GM23338 (cell line): ENCODE measurements around the gene LRRN4CL. TPM values are rescaled to one million over a fixed set of nuclear protein-coding genes. Genes with fewer than 3 reads are reported as not detected.

Experiments used
- ATAC-seq: fragments of 200-7000 bp; cut with Tn5 transposase; 3 replicates; pipeline ENCODE4 v1.9.1; 2020
- DNase-seq: peaks from one replicate; pipeline ENCODE4 v3.0.0-alpha.2; 2015; ENCODE audit warnings: low spot score
- H2AFZ ChIP-seq: fragments of 200-600 bp; sonication (generic); 2 replicates; pipeline ENCODE4 v1.8.0; 2016; ENCODE audit warnings: antibody characterized with exemption, mild to moderate bottlenecking, moderate library complexity
- H3F3A ChIP-seq: fragments of 200-600 bp; sonication (generic); replicated peaks from 2 replicates; pipeline ENCODE4 v1.8.0; 2017; ENCODE audit warnings: antibody characterized with exemption, mixed run types, low read depth
- H3K27ac ChIP-seq: fragments of 200-600 bp; sonication (generic); 2 replicates; pipeline ENCODE4 v1.6.1; 2016; ENCODE audit warnings: low read depth
- H3K27me3 ChIP-seq: fragments of 200-600 bp; sonication (generic); 2 replicates; pipeline ENCODE4 v1.8.0; 2016; ENCODE audit warnings: mild to moderate bottlenecking, mixed run types, moderate library complexity; ENCODE audit not compliant: insufficient read depth
- H3K36me3 ChIP-seq: fragments of 200-600 bp; sonication (generic); 2 replicates; pipeline ENCODE4 v1.8.0; 2016; ENCODE audit warnings: mild to moderate bottlenecking; ENCODE audit not compliant: insufficient read depth
- H3K4me1 ChIP-seq: fragments of 200-600 bp; sonication (generic); 2 replicates; pipeline ENCODE4 v1.8.0; 2016; ENCODE audit warnings: mild to moderate bottlenecking, moderate library complexity; ENCODE audit not compliant: insufficient read depth
- H3K4me2 ChIP-seq: fragments of 200-600 bp; sonication (generic); 2 replicates; pipeline ENCODE4 v1.7.1; 2017; ENCODE audit warnings: mixed run types
- H3K4me3 ChIP-seq: fragments of 200-600 bp; sonication (generic); 2 replicates; pipeline ENCODE4 v1.6.1; 2016; ENCODE audit warnings: mixed run types
- H3K79me2 ChIP-seq: fragments of 200-600 bp; sonication (generic); replicated peaks from 2 replicates; pipeline ENCODE4 v1.8.0; 2017; ENCODE audit warnings: mild to moderate bottlenecking; ENCODE audit not compliant: insufficient read depth
- H3K9me2 ChIP-seq: fragments of 200-600 bp; sonication (generic); 2 replicates; pipeline ENCODE4 v1.8.0; 2017; ENCODE audit not compliant: insufficient read depth
- H4K20me1 ChIP-seq: fragments of 200-600 bp; sonication (generic); replicated peaks from 2 replicates; pipeline ENCODE4 v1.8.0; 2017; ENCODE audit warnings: mild to moderate bottlenecking; ENCODE audit not compliant: insufficient read depth
- H3K27ac Mint-ChIP-seq: 2 replicates; pipeline ENCODE4 v1.8.0; 2020; ENCODE audit warnings: inconsistent platforms, mild to moderate bottlenecking, moderate library complexity, mixed read lengths
- H3K27me3 Mint-ChIP-seq: 3 replicates; pipeline ENCODE4 v1.8.0; 2022; ENCODE audit warnings: low read depth, mild to moderate bottlenecking, moderate library complexity, mixed read lengths, inconsistent platforms; ENCODE audit not compliant: insufficient read depth, poor library complexity
- H3K36me3 Mint-ChIP-seq: 3 replicates; pipeline ENCODE4 v1.8.0; 2021; ENCODE audit warnings: low read depth, mild to moderate bottlenecking, inconsistent platforms, moderate library complexity, mixed read lengths
- H3K4me1 Mint-ChIP-seq: 3 replicates; pipeline ENCODE4 v1.8.0; 2020; ENCODE audit warnings: mild to moderate bottlenecking, inconsistent platforms, mixed read lengths
- H3K4me3 Mint-ChIP-seq: 3 replicates; pipeline ENCODE4 v1.8.0; 2021; ENCODE audit warnings: moderate library complexity, mild to moderate bottlenecking, inconsistent platforms, mixed read lengths
- H3K9me3 Mint-ChIP-seq: 3 replicates; pipeline ENCODE4 v1.8.0; 2020; ENCODE audit warnings: moderate library complexity, mild to moderate bottlenecking, inconsistent platforms, mixed read lengths
- ETS1 ChIP-seq: IDR thresholded peaks from 2 replicates; pipeline ENCODE4 v1.6.1; 2016; ENCODE audit warnings: antibody characterized with exemption
- JUNB ChIP-seq: IDR thresholded peaks from one replicate; pipeline ENCODE4 v1.6.1; 2016; ENCODE audit warnings: antibody characterized with exemption; ENCODE audit not compliant: unreplicated experiment
- NANOG ChIP-seq: IDR thresholded peaks from 2 replicates; pipeline ENCODE4 v1.6.1; 2016; ENCODE audit warnings: antibody characterized with exemption, borderline replicate concordance
- POLR2AphosphoS5 ChIP-seq: IDR thresholded peaks from 2 replicates; pipeline ENCODE4 v1.6.1; 2016; ENCODE audit warnings: antibody characterized with exemption, low read depth
- STAT1 ChIP-seq: IDR thresholded peaks from one replicate; pipeline ENCODE4 v1.6.1; 2016; ENCODE audit warnings: antibody characterized with exemption; ENCODE audit not compliant: unreplicated experiment
- ZNF331 ChIP-seq: fragments of 250-450 bp; sonication (Bioruptor Pico); IDR thresholded peaks from 2 replicates; pipeline ENCODE4 v1.5.0; 2020; ENCODE audit warnings: low read depth, mild to moderate bottlenecking, moderate library complexity
- ZNF462 ChIP-seq: fragments of 250-450 bp; sonication (Bioruptor Pico); IDR thresholded peaks from 2 replicates; pipeline ENCODE4 v1.5.0; 2020; ENCODE audit warnings: mild to moderate bottlenecking, moderate library complexity
- polyA plus RNA-seq: library from polyadenylated mRNA; unstranded; fragments of >200 nt; fragmentation: Nextera tagmentation; extraction: Ambion mirVana; gene quantifications from 2 replicates; pipeline ENCODE4 v1.2.1, GENCODE V29; 2016
- total RNA-seq: library from RNA; depleted of rRNA; stranded (reverse); fragments of >200 nt; shearing (Covaris generic); gene quantifications from 2 replicates; pipeline ENCODE4 v1.2.3, GENCODE V29; 2014

LRRN4CL gene
- total and polyA plus RNA-seq, 2 experiments from 2014 or later = 0.08 to 0.21 TPM

- TF ChIP-seq ZNF462 (CRISPR knock-in tag) = no peak
- TF ChIP-seq NANOG = no peak
- no peak for TF ChIP-seq STAT1
- TF ChIP-seq ZNF331 (CRISPR knock-in tag) = no peak
- no peak for TF ChIP-seq JUNB
- no peak for TF ChIP-seq ETS1
Observed at GRCh38 chr11:62678433-62678769, 10.9 kb downstream of the LRRN4CL start (continued).

GRCh38 chr11:62677714-62678113 lies 11.6 kb downstream of the LRRN4CL start:
- peaks cover 29% of the 10 kb centered on the region for H3F3A ChIP-seq
- peak overlapping the region; percentile 80 for H3K4me3 Mint-ChIP-seq
- no peaks in the 10 kb centered on the region for H3K27me3 ChIP-seq
- no peak for DNase-seq
- peaks cover 9% of the 10 kb centered on the region for H3K27me3 Mint-ChIP-seq
- no peaks in the 10 kb centered on the region for H3K36me3 ChIP-seq
- H3K4me1 Mint-ChIP-seq = peaks cover 20% of the 10 kb centered on the region
- H3K36me3 Mint-ChIP-seq = peaks cover 45% of the 10 kb centered on the region
- H3K9me2 ChIP-seq = no peaks in the 10 kb centered on the region
- H3K9me3 Mint-ChIP-seq = no peaks in the 10 kb centered on the region
- H3K79me2 ChIP-seq = peaks cover 29% of the 10 kb centered on the region
- peak overlapping the region; percentile 98 for H3K4me2 ChIP-seq
- H3K4me1 ChIP-seq = peaks cover 18% of the 10 kb centered on the region
- H3K27ac Mint-ChIP-seq = no peak overlapping the region; the same call in 1 of the 2 replicates
- no peak overlapping the region for H2AFZ ChIP-seq
- no peak for ATAC-seq
- H3K27ac ChIP-seq = 0 out of 2 replicates have a peak overlapping the region, but pooled peaks have one; percentile 69
- peak overlapping the region; percentile 99 for H3K4me3 ChIP-seq
- no peaks in the 10 kb centered on the region; the same call in 1 of the 2 replicates for H4K20me1 ChIP-seq
- TF ChIP-seq ZNF331 (CRISPR knock-in tag) (no peak), ZNF462 (CRISPR knock-in tag) (no peak), JUNB (no peak), NANOG (no peak), ETS1 (no peak), POLR2AphosphoS5 (no peak)
